Stomach (tissue), 9 donors: Measurements from ENCODE around the gene TNFSF8. TPM values are rescaled to one million over a fixed set of nuclear protein-coding genes. Genes with fewer than 3 reads are reported as not detected.

Experiments used
- DNase-seq, 2 donors: peaks; one replicate each; pipeline versions ENCODE4 v3.0.0 to v3.0.0-alpha.2; 2013 to 2019
- H3K27ac ChIP-seq, 5 donors: fragments of 200-600 bp in 4 of 5; sonication (generic) in 4 of 5; one replicate each; pipeline ENCODE4 v1.5.1; 2013 to 2019; ENCODE audit warnings: mild to moderate bottlenecking in 1 of 5, moderate library complexity in 1 of 5
- H3K27me3 ChIP-seq, 3 donors: fragments of 200-600 bp; sonication (generic); one replicate each; pipeline ENCODE4 v1.5.1; 2017 to 2019; ENCODE audit warnings: mixed run types in 1 of 3
- H3K36me3 ChIP-seq, 4 donors: fragments of 200-600 bp; sonication (generic); 1 replicate in 3 of 4; 2 replicates in 1 of 4; pipeline ENCODE4 v1.5.1; 2016 to 2019
- H3K4me1 ChIP-seq, 4 donors: fragments of 200-600 bp; sonication (generic); one replicate each; pipeline ENCODE4 v1.5.1; 2016 to 2019
- H3K4me3 ChIP-seq, 4 donors: fragments of 200-600 bp; sonication (generic) in 3 of 4; one replicate each; pipeline ENCODE4 v1.5.1; 2016 to 2019; ENCODE audit warnings: mild to moderate bottlenecking in 1 of 4
- H3K9me3 ChIP-seq, 4 donors: fragments of 200-600 bp; sonication (generic); one replicate each; pipeline ENCODE4 v1.5.1; 2016 to 2019
- CTCF ChIP-seq, 7 experiments: fragments of 450-650 bp in 4 of 7; fragments of 200-600 bp in 3 of 7; sonication (generic) in 3 of 7; IDR thresholded peaks; one replicate each; pipeline ENCODE4 v1.5.1; 2016 to 2019; ENCODE audit warnings: antibody characterized with exemption in 7 of 7, control low read depth in 2 of 7, mild to moderate bottlenecking in 1 of 7
- EP300 ChIP-seq: sonication (generic); formaldehyde crosslinking; IDR thresholded peaks from one replicate; pipeline ENCODE4 v1.6.1; 2017; ENCODE audit warnings: antibody characterized with exemption
- POLR2A ChIP-seq, 4 donors: fragments of 450-650 bp; IDR thresholded peaks; one replicate each; pipeline ENCODE4 v1.6.1; 2016; ENCODE audit warnings: antibody characterized with exemption in 4 of 4, control low read depth in 2 of 4, mild to moderate bottlenecking in 1 of 4, moderate library complexity in 1 of 4
- POLR2AphosphoS5 ChIP-seq, 3 donors: sonication (generic); formaldehyde crosslinking; IDR thresholded peaks; one replicate each; pipeline ENCODE4 v1.6.1; 2016; ENCODE audit warnings: antibody characterized with exemption in 3 of 3
- WGBS, 5 donors: extraction: QIAGEN DNeasy Blood & Tissue Kit in 3 of 5; methylation state at CpG; one replicate each; pipeline versions ENCODE4 v1.1.5 to v1.1.7; 2013 to 2018; 5-methylcytosine and 5-hydroxymethylcytosine counted together
- intact Hi-C: fragments of 100-400 bp; cut with DNase I; formaldehyde crosslinking; loops from one replicate; pipeline ENCODE4 v1.15.1; 2023; ENCODE audit warnings: low total_unique reads
- polyA plus RNA-seq, 3 donors: library from polyadenylated mRNA; stranded (reverse); fragments of 200-250 nt; gene quantifications; one replicate each; pipeline ENCODE4 v1.2.3, GENCODE V29; 2013
- total RNA-seq, 5 donors: library from RNA; depleted of rRNA; stranded (reverse); fragments of >200 nt; gene quantifications; one replicate each; pipeline versions ENCODE4 v1.1.0 to v1.2.3, GENCODE V29; 2014 to 2016
- donor health status: healthy with polysubstance abuse.
- donor health status: Bipolar disorder and iron deficiency.
- donor health status: healthy.

Gene TNFSF8
- total and polyA plus RNA-seq, 8 donors = 0.40 to 14.0 (median 3.2) TPM; not detected in 2

- Histone ChIP-seq H3K4me1 (no peaks in the 10 kb centered on the region), H3K27me3 (peaks cover 0 to 4% (median 0%) of the 10 kb centered on the region in 3 donors), H3K9me3 (no peaks in the 10 kb centered on the region), H3K4me3 (no peak overlapping the region), H3K36me3 (no peaks in the 10 kb centered on the region), H3K27ac (no peak overlapping the region)
- no peak for TF ChIP-seq POLR2A (IDR thresholded peaks at IDR 0.05)
- TF ChIP-seq CTCF (IDR thresholded peaks at IDR 0.05) = no peak
- TF ChIP-seq POLR2AphosphoS5 (IDR thresholded peaks at IDR 0.05) = no peak
- TF ChIP-seq EP300 = no peak
- intact Hi-C loops = no loop called here
- WGBS, 5 donors = 91 to 100% (median 96%) methylated on average over 1 of the region's 1 CpG
- DNase-seq = no peak
Measured at GRCh38 chr9:114921171-114921570, 9.2 kb downstream of the TNFSF8 start.

- no peak for DNase-seq
- Histone ChIP-seq H3K9me3 (no peaks in the 10 kb centered on the region), H3K36me3 (no peaks in the 10 kb centered on the region), H3K27me3 (peaks cover 0 to 4% (median 0%) of the 10 kb centered on the region in 3 donors), H3K27ac (no peak overlapping the region), H3K4me3 (no peak overlapping the region), H3K4me1 (no peaks in the 10 kb centered on the region)
- 86 to 93% (median 89%) methylated on average over 4 of the region's 4 CpGs for WGBS, 5 donors
- TF ChIP-seq POLR2A (IDR thresholded peaks at IDR 0.05) (no peak), CTCF (IDR thresholded peaks at IDR 0.05) (no peak), POLR2AphosphoS5 (IDR thresholded peaks at IDR 0.05) (no peak), EP300 (no peak)
- intact Hi-C loops = loop anchor here (10.0 kb wide), 1 partner anchor 85 kb away; no protein-coding TSS in a partner anchor
Measured at GRCh38 chr9:114919611-114920010, 10.8 kb downstream of the TNFSF8 start.

GRCh38 chr9:114916481-114916880 lies 13.9 kb downstream of the TNFSF8 start:
- no peak overlapping the region for H3K4me3 ChIP-seq
- H3K27ac ChIP-seq = no peak overlapping the region
- H3K27me3 ChIP-seq = peaks cover 0 to 4% (median 0%) of the 10 kb centered on the region in 3 donors
- DNase-seq = peak in 1 of 2 donors; percentile 52
- intact Hi-C loops = loop anchor here (10.0 kb wide), 1 partner anchor 88 kb away; no protein-coding TSS in a partner anchor
- no peaks in the 10 kb centered on the region for H3K9me3 ChIP-seq
- whole genome bisulfite sequencing, 5 donors = 61 to 76% (median 70%) methylated on average over 7 of the region's 7 CpGs
- TF ChIP-seq EP300 (no peak), POLR2A (IDR thresholded peaks at IDR 0.05) (no peak), POLR2AphosphoS5 (IDR thresholded peaks at IDR 0.05) (no peak), CTCF (IDR thresholded peaks at IDR 0.05) (no peak)
- no peaks in the 10 kb centered on the region for H3K36me3 ChIP-seq
- H3K4me1 ChIP-seq = no peaks in the 10 kb centered on the region

- Histone ChIP-seq H3K36me3 (no peaks in the 10 kb centered on the region), H3K4me1 (peaks cover 0 to 7% (median 3%) of the 10 kb centered on the region in 4 donors), H3K4me3 (no peak overlapping the region), H3K27me3 (peaks cover 0 to 4% (median 0%) of the 10 kb centered on the region in 3 donors), H3K27ac (no peak overlapping the region), H3K9me3 (no peaks in the 10 kb centered on the region)
- TF ChIP-seq POLR2AphosphoS5 (IDR thresholded peaks at IDR 0.05) = no peak
- TF ChIP-seq EP300 = no peak
- TF ChIP-seq CTCF (IDR thresholded peaks at IDR 0.05) = no peak
- TF ChIP-seq POLR2A (IDR thresholded peaks at IDR 0.05) = no peak
- intact Hi-C loops = loop anchor here (5.0 to 10.0 kb wide), 2 partner anchors 91 to 177 kb away; no protein-coding TSS in a partner anchor
- WGBS, 5 donors = 79 to 91% (median 88%) methylated on average over 1 of the region's 1 CpG
- no peak for DNase-seq
Measured at GRCh38 chr9:114914139-114914538, 16.3 kb downstream of the TNFSF8 start.
